Transverse colon (tissue), 4 donors: ENCODE measurements around the gene GADD45B.

Experiments used
- CTCF ChIP-seq, 5 experiments: fragments of 200-600 bp in 3 of 5; fragments of 450-650 bp in 2 of 5; sonication (generic) in 3 of 5; IDR thresholded peaks; 1 replicate in 2 of 5; 2 replicates in 3 of 5; pipeline ENCODE4 v1.5.1; 2016 to 2017; ENCODE audit warnings: antibody characterized with exemption in 5 of 5, inconsistent platforms in 3 of 5, mild to moderate bottlenecking in 2 of 5, moderate library complexity in 1 of 5
- POLR2A ChIP-seq: fragments of 450-650 bp; IDR thresholded peaks from one replicate; pipeline ENCODE4 v1.6.1; 2016; ENCODE audit warnings: antibody characterized with exemption, mild to moderate bottlenecking, moderate library complexity
- POLR2AphosphoS5 ChIP-seq, 3 donors: sonication (generic); formaldehyde crosslinking; IDR thresholded peaks; one replicate each; pipeline ENCODE4 v1.6.1; 2016; ENCODE audit warnings: antibody characterized with exemption in 3 of 3

- TF ChIP-seq CTCF (IDR thresholded peaks at IDR 0.05) (no peak), POLR2AphosphoS5 (IDR thresholded peaks at IDR 0.05) (no peak), POLR2A (no peak)
These were observed 6.6 kb upstream of the GADD45B start for GRCh38 chr19:2469102-2469914.
